NK-92 treated with Interleukin-12 subunit alpha and Interleukin-12 subunit beta, amount 100 ng/mL, for 24 hours (cell line): Measurements from ENCODE around the gene EFHD1.
"Not testable (repeated sequence)": the region's sequence is repeated elsewhere in the genome, so short reads cannot be mapped to it uniquely, and the experiment has no call there.

Experiments used
- DNase-seq: peaks from one replicate; lab custom pipeline; 2025; lab: John Stamatoyannopoulos, UW

Gene EFHD1

GRCh38 chr2:232652505-232652851 lies 19.1 kb downstream of the EFHD1 start:
- no peak for DNase-seq

- no peak for DNase-seq
These were observed 20.0 kb downstream of the EFHD1 start for GRCh38 chr2:232653441-232653840.

- no peak for DNase-seq
These were observed 22.0 kb downstream of the EFHD1 start for GRCh38 chr2:232655392-232655791.

- no peak for DNase-seq
These were observed 24.9 kb downstream of the EFHD1 start for GRCh38 chr2:232658217-232658785.

GRCh38 chr2:232659359-232659758 lies 26.0 kb downstream of the EFHD1 start:
- no peak for DNase-seq

GRCh38 chr2:232662486-232663260 lies 29.3 kb downstream of the EFHD1 start:
- DNase-seq = no peak

GRCh38 chr2:232666051-232666805 lies 32.8 kb downstream of the EFHD1 start:
- no peak for DNase-seq

- no peak for DNase-seq
These were observed 34.7 kb downstream of the EFHD1 start for GRCh38 chr2:232667989-232668583.

GRCh38 chr2:232668805-232669444 lies 35.5 kb downstream of the EFHD1 start:
- no peak for DNase-seq

- no peak for DNase-seq
These were observed 39.2 kb downstream of the EFHD1 start for GRCh38 chr2:232672588-232672987.

GRCh38 chr2:232674491-232674890 lies 41.1 kb downstream of the EFHD1 start:
- no peak for DNase-seq

- no peak for DNase-seq
These were observed 42.0 kb downstream of the EFHD1 start for GRCh38 chr2:232675381-232675780.

- DNase-seq = no peak
These were observed 46.6 kb downstream of the EFHD1 start for GRCh38 chr2:232680006-232680405.

GRCh38 chr2:232681527-232681926 lies 48.1 kb downstream of the EFHD1 start:
- DNase-seq = no peak

- no peak for DNase-seq
These were observed 50.0 kb downstream of the EFHD1 start for GRCh38 chr2:232683368-232683767.

GRCh38 chr2:232685391-232685790 lies 52.0 kb downstream of the EFHD1 start:
- not testable (repeated sequence) for DNase-seq

GRCh38 chr2:232687382-232688160 lies 54.2 kb downstream of the EFHD1 start:
- no peak for DNase-seq

- no peak for DNase-seq
These were observed 54.8 kb downstream of the EFHD1 start for GRCh38 chr2:232688201-232688600.

GRCh38 chr2:232689152-232689910 lies 55.9 kb downstream of the EFHD1 start:
- DNase-seq = no peak

GRCh38 chr2:232691117-232691516 lies 57.7 kb downstream of the EFHD1 start:
- not testable (repeated sequence) for DNase-seq

GRCh38 chr2:232693344-232693743 lies 59.9 kb downstream of the EFHD1 start:
- DNase-seq = no peak
